GM10248 (cell line): Measurements from ENCODE around the gene SIRT2.
"Not testable (repeated sequence)": the region's sequence is repeated elsewhere in the genome, so short reads cannot be mapped to it uniquely, and the experiment has no call there.

Experiments
- CTCF ChIA-PET: fragments of 300-600 bp; sonication (Branson Sonifier 250); formaldehyde crosslinking; extraction: SDS; loops from one replicate; lab custom pipeline; 2021; ENCODE audit warnings: antibody characterized with exemption; lab: Yijun Ruan, JAX
- POLR2A ChIA-PET: fragments of 350-650 bp; sonication (Branson Sonifier 250); formaldehyde crosslinking; extraction: SDS; loops from one replicate; lab custom pipeline; 2020; ENCODE audit warnings: antibody characterized with exemption; lab: Yijun Ruan, JAX
- DNase-seq: peaks from one replicate; pipeline ENCODE4 v3.0.0; 2012; ENCODE audit errors: extremely low spot score
- TF ChIP-seq, protein P1 (sequence below): IDR thresholded peaks from 2 replicates; pipeline ENCODE4 v1.5.1; 2012; ENCODE audit warnings: mild to moderate bottlenecking, low read depth; ENCODE audit errors: extremely low read depth, missing control alignments, control extremely low read depth

The SIRT2 gene

DNA sequence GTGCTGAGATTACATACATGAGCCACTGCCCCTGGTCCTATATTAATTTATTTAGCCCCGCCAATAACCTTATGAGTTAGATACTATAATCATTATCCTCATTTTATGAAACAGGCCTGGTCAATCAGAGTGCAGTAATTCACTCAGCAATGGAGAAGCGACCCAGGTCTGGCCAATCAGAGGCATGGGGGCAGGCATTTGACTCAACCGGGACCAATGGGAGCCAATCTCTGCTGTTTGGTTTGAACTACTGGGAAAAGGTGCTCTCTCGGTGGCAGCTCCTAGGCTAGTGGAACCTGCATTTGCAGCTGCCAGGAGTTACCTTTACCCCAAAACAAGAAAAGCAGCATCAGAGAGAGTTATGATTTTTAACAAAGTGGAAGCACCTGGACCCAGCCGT is 6.6 kb downstream of the SIRT2 start:
- DNase-seq: no peak
- ChIA-PET POLR2A (no interaction called here), CTCF (interaction anchor here (1.0 to 2.4 kb wide), 2 partner anchors 20 to 490 kb away, joined by 3 to 5 read pairs; partner anchors contain the start of gene FAM98C)
- TF ChIP-seq, protein P1, sequence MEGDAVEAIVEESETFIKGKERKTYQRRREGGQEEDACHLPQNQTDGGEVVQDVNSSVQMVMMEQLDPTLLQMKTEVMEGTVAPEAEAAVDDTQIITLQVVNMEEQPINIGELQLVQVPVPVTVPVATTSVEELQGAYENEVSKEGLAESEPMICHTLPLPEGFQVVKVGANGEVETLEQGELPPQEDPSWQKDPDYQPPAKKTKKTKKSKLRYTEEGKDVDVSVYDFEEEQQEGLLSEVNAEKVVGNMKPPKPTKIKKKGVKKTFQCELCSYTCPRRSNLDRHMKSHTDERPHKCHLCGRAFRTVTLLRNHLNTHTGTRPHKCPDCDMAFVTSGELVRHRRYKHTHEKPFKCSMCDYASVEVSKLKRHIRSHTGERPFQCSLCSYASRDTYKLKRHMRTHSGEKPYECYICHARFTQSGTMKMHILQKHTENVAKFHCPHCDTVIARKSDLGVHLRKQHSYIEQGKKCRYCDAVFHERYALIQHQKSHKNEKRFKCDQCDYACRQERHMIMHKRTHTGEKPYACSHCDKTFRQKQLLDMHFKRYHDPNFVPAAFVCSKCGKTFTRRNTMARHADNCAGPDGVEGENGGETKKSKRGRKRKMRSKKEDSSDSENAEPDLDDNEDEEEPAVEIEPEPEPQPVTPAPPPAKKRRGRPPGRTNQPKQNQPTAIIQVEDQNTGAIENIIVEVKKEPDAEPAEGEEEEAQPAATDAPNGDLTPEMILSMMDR: no peak

DNA sequence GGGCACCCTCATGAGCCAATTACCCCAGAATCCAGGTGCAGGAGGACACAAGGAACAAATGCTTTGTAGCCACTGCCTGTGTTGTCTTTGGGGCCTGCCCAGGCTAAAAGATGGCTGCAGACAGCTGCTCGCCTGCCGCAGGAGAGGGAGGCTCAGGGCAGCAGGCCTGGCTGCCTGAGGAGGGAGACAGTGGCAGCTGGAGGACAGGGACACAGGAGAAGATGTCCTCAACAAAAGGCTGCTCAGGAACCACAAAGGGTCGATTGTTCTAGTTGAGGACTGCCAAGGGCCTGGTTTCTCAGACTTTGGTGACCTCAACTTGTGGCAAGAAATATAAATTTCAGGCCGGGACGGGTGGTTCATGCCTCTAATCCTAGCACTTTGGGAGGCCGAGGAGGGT is 7.6 kb downstream of the SIRT2 start:
- DNase-seq: no peak
- POLR2A ChIA-PET: no interaction called here
- TF ChIP-seq, protein P1: no peak
- CTCF ChIA-PET: interaction anchor here (0.7 to 2.4 kb wide), 3 partner anchors 8 to 22 kb away, joined by 3 to 5 read pairs (median 3); partner anchors contain the start of genes NFKBIB and SIRT2

DNA sequence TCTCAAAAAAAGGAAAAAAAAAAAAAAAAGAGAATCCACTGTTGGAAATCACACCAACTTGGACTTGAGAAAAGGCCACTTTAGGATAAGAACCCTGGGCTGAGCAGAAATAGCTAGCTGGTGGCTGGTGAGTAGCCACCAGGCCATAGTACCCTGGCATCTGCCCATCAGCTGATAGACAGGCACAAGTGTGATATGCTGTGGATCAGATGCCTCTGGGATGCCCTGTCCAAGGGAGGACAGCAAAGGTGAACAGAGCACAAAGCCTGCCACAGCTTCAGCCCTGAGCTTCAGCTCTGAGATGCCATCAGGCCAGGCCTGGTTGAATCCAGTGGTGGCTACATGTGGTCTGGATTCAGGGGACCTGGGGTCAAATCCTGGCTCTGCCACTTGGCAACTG is 8.7 kb downstream of the SIRT2 start:
- POLR2A ChIA-PET: no interaction called here
- no peak for DNase-seq
- CTCF ChIA-PET: no interaction called here
- TF ChIP-seq, protein P1: no peak

DNA sequence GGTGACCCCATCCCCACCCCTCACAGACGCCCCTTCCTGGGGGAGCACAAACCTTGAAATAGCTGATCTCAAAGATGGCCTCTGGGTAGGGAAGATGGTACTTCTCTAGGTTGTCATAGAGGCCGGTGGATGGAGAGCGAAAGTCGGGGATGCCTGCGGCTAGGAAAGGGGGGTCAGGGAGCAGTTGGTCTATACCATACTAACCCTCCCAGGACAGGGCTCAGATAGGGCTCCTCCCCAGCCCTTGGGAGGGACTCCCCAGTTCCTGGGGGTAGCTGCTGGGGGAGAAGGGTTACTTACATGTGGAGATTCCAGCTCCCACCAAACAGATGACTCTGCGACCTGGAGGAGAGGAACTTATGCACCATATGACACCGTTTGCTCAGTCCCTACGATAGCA is 9.6 kb downstream of the SIRT2 start:
- no peak for DNase-seq
- TF ChIP-seq, protein P1: no peak
- ChIA-PET CTCF (interaction anchor here (1.2 to 3.9 kb wide), 2 partner anchors 41 to 120 kb away, joined by 3 to 19 read pairs; partner anchors contain the start of genes MRPS12 and SARS2), POLR2A (no interaction called here)

DNA sequence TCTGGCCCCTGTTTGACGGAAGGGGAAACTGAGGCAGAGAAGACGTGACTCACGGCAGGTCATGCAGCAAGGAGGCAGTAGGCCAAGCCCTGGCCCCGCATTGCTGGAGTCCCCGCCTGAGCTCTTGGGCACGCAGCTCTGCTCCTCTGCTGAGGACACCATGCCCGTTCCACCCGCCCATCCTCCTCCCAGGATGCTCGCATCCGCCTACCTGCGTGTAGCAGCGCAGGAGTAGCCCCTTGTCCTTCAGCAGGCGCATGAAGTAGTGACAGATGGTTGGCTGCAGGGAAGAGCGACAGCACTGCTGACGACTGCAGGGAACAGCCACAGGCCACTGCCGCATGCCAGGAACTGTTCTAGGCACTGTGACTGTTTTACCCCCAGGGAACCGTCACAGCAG is 10.5 kb downstream of the SIRT2 start:
- ChIA-PET CTCF (interaction anchor here (1.2 to 4.6 kb wide), 8 partner anchors 8 to 411 kb away, joined by 3 to 64 read pairs (median 10); partner anchors contain the start of genes MRPS12, RINL and SARS2), POLR2A (no interaction called here)
- no peak for DNase-seq
- TF ChIP-seq, protein P1: no peak

DNA sequence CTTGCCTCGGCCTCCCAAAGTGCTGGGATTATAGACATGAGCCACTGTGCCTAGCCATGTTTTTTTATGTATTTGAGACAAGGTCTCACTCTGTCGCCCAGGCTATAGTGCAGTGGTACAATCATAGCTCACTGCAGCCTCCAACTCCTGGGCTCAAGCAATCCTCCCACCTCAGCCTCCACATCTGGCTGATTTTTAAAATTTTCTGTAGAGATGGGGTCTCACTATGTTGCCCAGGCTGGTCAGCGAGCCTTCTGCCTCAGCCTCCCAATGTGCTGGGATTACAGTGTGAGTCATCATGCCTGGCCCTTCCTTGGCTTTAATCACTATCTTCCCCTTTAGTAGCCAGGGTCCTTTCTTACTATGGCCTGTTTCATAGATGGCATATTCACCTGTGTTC is 14.7 kb downstream of the SIRT2 start:
- CTCF ChIA-PET: interaction anchor here (4.6 kb wide), 1 partner anchor 8 kb away, joined by 64 read pairs; the partner anchor contains the start of gene RINL
- POLR2A ChIA-PET: not testable (repeated sequence)

DNA sequence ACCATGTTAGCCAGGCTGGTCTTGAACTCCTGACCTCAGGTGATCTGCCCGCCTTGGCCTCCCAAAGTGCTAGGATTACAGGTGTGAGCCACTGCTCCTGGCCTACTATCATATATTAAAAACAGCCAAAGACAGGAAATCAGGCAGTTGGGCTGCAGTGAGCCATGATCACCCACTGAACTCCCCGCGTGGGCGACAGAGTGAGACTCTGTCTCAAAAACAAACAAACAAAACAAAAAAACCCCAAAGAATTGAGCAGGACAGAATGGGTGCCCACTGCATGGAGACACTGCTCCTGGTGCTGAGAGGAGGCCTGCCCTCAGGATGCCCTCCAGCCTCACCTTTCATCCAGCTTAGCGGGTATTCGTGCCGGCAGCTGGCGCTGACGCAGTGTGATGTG is 16.1 kb downstream of the SIRT2 start:
- TF ChIP-seq, protein P1: no peak
- no peak for DNase-seq
- ChIA-PET POLR2A (no interaction called here), CTCF (no interaction called here)

More for the DNA sequence above, 14.7 kb downstream of the SIRT2 start:
- not testable (repeated sequence) for DNase-seq
